ENCODE results near the gene RCOR3.

DNA sequence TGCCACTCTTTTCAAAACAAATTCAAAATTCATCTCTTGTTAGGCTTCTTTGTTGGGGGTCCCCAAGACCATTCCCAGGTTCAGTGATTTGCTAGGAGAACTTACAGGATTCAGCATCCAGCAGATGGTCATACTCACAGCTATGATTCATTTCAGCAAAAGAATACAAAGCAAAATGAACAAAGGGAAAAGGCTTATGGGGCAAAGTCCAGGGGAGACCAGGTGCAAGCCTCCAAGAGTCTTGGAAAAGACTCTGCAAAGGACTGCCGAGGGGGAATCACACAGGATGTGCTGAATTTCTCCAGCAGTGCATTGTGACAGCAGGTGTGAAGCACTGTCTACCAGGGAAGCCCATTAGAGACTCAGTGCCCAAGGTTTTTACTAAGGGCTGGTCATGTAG is 74.7 kb downstream of the RCOR3 start:
- TF ChIP-seq ZNF274 (IDR thresholded peaks at IDR 0.05; ENCODE audit: low read depth, low read length) (no peak), YY1 (IDR thresholded peaks at IDR 0.05; ENCODE audit: insufficient read depth, insufficient read length) (no peak)
